ENCODE data around the gene AUTS2. TPM values are rescaled to one million over a fixed set of nuclear protein-coding genes. Genes with fewer than 3 reads are reported as not detected.

Gene AUTS2
- total and polyA plus RNA-seq, 9 of the 15 experiments (the other 6 are each of a cell fraction or from before 2014, with no cell fraction given), result 0.58 TPM; not detected in 8

- ATAC-seq (no peak), DNase-seq (ENCODE audit: extremely low read depth in 1 of 4, low spot score in 3 of 4) (no peak), FAIRE-seq (no peak)
- BruUV-seq (replicated peaks), result no TSS peak
- no peaks in the 10 kb centered on the region for H3K36me3 ChIP-seq (ENCODE audit: control insufficient read depth, insufficient read depth, low read length)
- CTCF ChIA-PET (ENCODE audit: low intra/inter-chr PET ratio), result no interaction called here
- H3K27me3 ChIP-seq (ENCODE audit: control insufficient read depth in 2 of 2, insufficient read depth in 2 of 2, low read length in 2 of 2), result no peaks in the 10 kb centered on the region
- POLR2A ChIA-PET, result no interaction called here
- no peak overlapping the region for H3K9ac ChIP-seq (ENCODE audit: insufficient read depth in 1 of 2, low read depth in 2 of 2, low read length in 2 of 2)
- H2AFZ ChIP-seq (ENCODE audit: low read depth, low read length), result no peak overlapping the region
- no peak overlapping the region for H3K4me2 ChIP-seq (ENCODE audit: insufficient read depth, low read length)
- no peaks in the 10 kb centered on the region for H3K4me1 ChIP-seq (replicated peaks in 1 of 2; ENCODE audit: control insufficient read depth in 2 of 2, insufficient read depth in 2 of 2, low read length in 2 of 2)
- TF ChIP-seq CTCF (IDR thresholded peaks at IDR 0.05 in 2 of 3, conservative IDR thresholded peaks at IDR 0.05 in 1 of 3; ENCODE audit: insufficient read depth in 2 of 3, low read depth in 1 of 3, low read length in 3 of 3) (peak in 1 of 3 experiments; percentile 11; a peak in 1 of 6 replicates), PREB (CRISPR knock-in tag; IDR thresholded peaks at IDR 0.05) (no peak)
- H3K4me3 ChIP-seq, result no peak overlapping the region
- H3K9me3 ChIP-seq (replicated peaks; ENCODE audit: control insufficient read depth, insufficient read depth, low read depth, low read length), result no peaks in the 10 kb centered on the region
- H3K27ac ChIP-seq (ENCODE audit: extremely low read depth, low read depth, low read length), result no peak overlapping the region
- H3K9me1 ChIP-seq (ENCODE audit: control insufficient read depth, insufficient read depth, low read length), result no peaks in the 10 kb centered on the region
- H4K20me1 ChIP-seq (replicated peaks; ENCODE audit: control insufficient read depth, insufficient read depth, low read length), result no peaks in the 10 kb centered on the region
- in situ Hi-C loops (cut with MboI) (no loop called here), intact Hi-C loops (cut with micrococcal nuclease) (no loop called here)
- WGBS (ENCODE audit: insufficient coverage, low coverage, missing lambda C conversion rate), result 1% methylated on average over 3 of the region's 3 CpGs
- no peaks in the 10 kb centered on the region for H3K79me2 ChIP-seq (ENCODE audit: control insufficient read depth, insufficient read depth, low read length)
Measured at GRCh38 chr7:70313271-70313670, 715.0 kb downstream of the AUTS2 start.

- H3K9me3 ChIP-seq (replicated peaks; ENCODE audit: control insufficient read depth, insufficient read depth, low read depth, low read length), result no peaks in the 10 kb centered on the region
- H3K36me3 ChIP-seq (ENCODE audit: control insufficient read depth, insufficient read depth, low read length), result no peaks in the 10 kb centered on the region
- no peak overlapping the region for H3K27ac ChIP-seq (ENCODE audit: extremely low read depth, low read depth, low read length)
- H3K4me2 ChIP-seq (ENCODE audit: insufficient read depth, low read length), result no peak overlapping the region
- ChIA-PET CTCF (ENCODE audit: low intra/inter-chr PET ratio) (no interaction called here), POLR2A (no interaction called here)
- DNase-seq (ENCODE audit: extremely low read depth in 1 of 4, low spot score in 3 of 4), result no peak
- BruUV-seq (replicated peaks), result no TSS peak
- no peak overlapping the region for H2AFZ ChIP-seq (ENCODE audit: low read depth, low read length)
- H3K4me1 ChIP-seq (replicated peaks in 1 of 2; ENCODE audit: control insufficient read depth in 2 of 2, insufficient read depth in 2 of 2, low read length in 2 of 2), result no peaks in the 10 kb centered on the region
- intact Hi-C loops (cut with micrococcal nuclease) (no loop called here), in situ Hi-C loops (cut with MboI) (no loop called here)
- H3K9me1 ChIP-seq (ENCODE audit: control insufficient read depth, insufficient read depth, low read length), result no peaks in the 10 kb centered on the region
- H4K20me1 ChIP-seq (replicated peaks; ENCODE audit: control insufficient read depth, insufficient read depth, low read length), result no peaks in the 10 kb centered on the region
- WGBS (ENCODE audit: insufficient coverage, low coverage, missing lambda C conversion rate), result under 1% methylated on average over 10 of the region's 10 CpGs
- no peaks in the 10 kb centered on the region for H3K27me3 ChIP-seq (ENCODE audit: control insufficient read depth in 2 of 2, insufficient read depth in 2 of 2, low read length in 2 of 2)
- no peak overlapping the region for H3K4me3 ChIP-seq
- no peaks in the 10 kb centered on the region for H3K79me2 ChIP-seq (ENCODE audit: control insufficient read depth, insufficient read depth, low read length)
- H3K9ac ChIP-seq (ENCODE audit: insufficient read depth in 1 of 2, low read depth in 2 of 2, low read length in 2 of 2), result no peak overlapping the region
- no peak for ATAC-seq
- FAIRE-seq, result no peak
- TF ChIP-seq MAFF (IDR thresholded peaks at IDR 0.05; ENCODE audit: low read length), result no peak
- TF ChIP-seq GMEB1 (CRISPR knock-in tag; IDR thresholded peaks at IDR 0.05), result no peak
- TF ChIP-seq THAP7 (CRISPR knock-in tag; IDR thresholded peaks at IDR 0.05), result no peak
- no peak for TF ChIP-seq NKRF (IDR thresholded peaks at IDR 0.05; ENCODE audit: borderline replicate concordance)
- no peak for TF ChIP-seq BCL6 (CRISPR knock-in tag; IDR thresholded peaks at IDR 0.05)
- TF ChIP-seq HNRNPK (IDR thresholded peaks at IDR 0.05; ENCODE audit: low read depth, low read length, poor library complexity, severe bottlenecking), result no peak
- TF ChIP-seq ZFP1 (CRISPR knock-in tag; IDR thresholded peaks at IDR 0.05), result no peak
Measured at GRCh38 chr7:70313687-70314086, 715.4 kb downstream of the AUTS2 start.
